ENCODE data around the gene IER2. TPM values are rescaled to one million over a fixed set of nuclear protein-coding genes. Genes with fewer than 3 reads are reported as not detected.

The IER2 gene
- total and polyA plus RNA-seq, 9 of the 15 experiments (the other 6 are each of a cell fraction or from before 2014, with no cell fraction given): 4.5 to 205 (median 23.7) TPM

DNA sequence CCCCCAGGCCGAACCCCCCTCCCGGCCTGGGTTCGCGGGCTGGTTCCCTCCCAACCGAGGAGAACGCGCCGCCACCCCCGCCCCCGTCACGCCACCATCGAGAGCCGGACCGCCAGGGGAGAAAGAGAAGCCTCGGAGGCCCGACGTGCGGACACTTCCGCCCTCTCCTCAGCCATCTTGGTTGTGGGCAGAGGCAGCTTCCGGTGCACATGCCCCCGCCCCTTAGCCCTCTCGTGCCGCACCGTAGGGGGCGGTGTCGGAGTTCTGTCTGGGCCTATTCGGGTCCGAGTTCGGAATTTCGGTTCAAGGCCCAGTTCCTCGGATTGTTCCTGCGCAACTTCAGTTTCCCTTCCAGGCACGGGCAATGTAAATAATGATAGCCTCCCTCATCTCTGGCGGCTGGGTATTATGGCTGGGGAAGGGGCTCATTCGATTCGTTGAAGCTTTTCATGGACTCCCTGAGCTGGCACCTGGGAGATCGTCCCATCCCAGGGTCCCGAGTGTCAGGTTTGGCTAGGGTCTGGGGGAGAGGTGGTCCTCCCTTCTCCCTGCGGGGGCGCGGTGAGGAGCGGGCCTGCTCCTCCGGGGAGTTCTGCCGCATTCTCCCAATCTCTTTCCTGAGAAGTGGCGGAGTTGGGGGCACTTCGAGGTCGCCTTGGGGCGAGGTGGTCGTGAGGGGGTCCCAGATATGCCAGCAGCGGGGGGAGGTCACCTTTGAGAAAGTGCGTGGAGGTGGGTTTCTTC is at the start of gene IER2, which contains the start of gene STX10 (continued):
- TF ChIP-seq, protein P1, sequence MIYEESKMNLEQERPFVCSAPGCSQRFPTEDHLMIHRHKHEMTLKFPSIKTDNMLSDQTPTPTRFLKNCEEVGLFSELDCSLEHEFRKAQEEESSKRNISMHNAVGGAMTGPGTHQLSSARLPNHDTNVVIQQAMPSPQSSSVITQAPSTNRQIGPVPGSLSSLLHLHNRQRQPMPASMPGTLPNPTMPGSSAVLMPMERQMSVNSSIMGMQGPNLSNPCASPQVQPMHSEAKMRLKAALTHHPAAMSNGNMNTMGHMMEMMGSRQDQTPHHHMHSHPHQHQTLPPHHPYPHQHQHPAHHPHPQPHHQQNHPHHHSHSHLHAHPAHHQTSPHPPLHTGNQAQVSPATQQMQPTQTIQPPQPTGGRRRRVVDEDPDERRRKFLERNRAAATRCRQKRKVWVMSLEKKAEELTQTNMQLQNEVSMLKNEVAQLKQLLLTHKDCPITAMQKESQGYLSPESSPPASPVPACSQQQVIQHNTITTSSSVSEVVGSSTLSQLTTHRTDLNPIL (CRISPR knock-in tag; IDR thresholded peaks at IDR 0.05): no peak
- TF ChIP-seq NCOA4 (IDR thresholded peaks at IDR 0.05; ENCODE audit: partially characterized antibody) (no peak), CBFA2T3 (IDR thresholded peaks at IDR 0.05) (no peak), THRAP3 (IDR thresholded peaks at IDR 0.05; ENCODE audit: borderline replicate concordance) (0 out of 2 replicates have a peak, but pooled peaks have one; percentile 38), ZNF561 (CRISPR knock-in tag; conservative IDR thresholded peaks at IDR 0.05) (no peak), ZBTB17 (CRISPR knock-in tag; IDR thresholded peaks at IDR 0.05) (peak; percentile 93), ZBTB8A (IDR thresholded peaks at IDR 0.05; ENCODE audit: partially characterized antibody) (no peak), FOSL1 (tag; conservative IDR thresholded peaks at IDR 0.05) (peak; percentile 46), NR1H2 (CRISPR knock-in tag; IDR thresholded peaks at IDR 0.05) (no peak), REST (IDR thresholded peaks at IDR 0.05; ENCODE audit: borderline replicate concordance) (peak; percentile 41; the same call in 1 of the 2 replicates), REST (CRISPR knock-in tag; IDR thresholded peaks at IDR 0.05; ENCODE audit: low read depth) (0 out of 2 replicates have a peak, but pooled peaks have one; percentile 26), HSF4 (CRISPR knock-in tag; IDR thresholded peaks at IDR 0.05; ENCODE audit: borderline replicate concordance) (no peak), ZNF408 (CRISPR knock-in tag; IDR thresholded peaks at IDR 0.05; ENCODE audit: low read depth) (no peak), ZNF12 (CRISPR knock-in tag; IDR thresholded peaks at IDR 0.05) (no peak; the same call in 1 of the 2 replicates), ZNF316 (IDR thresholded peaks at IDR 0.05) (no peak), ZNF23 (CRISPR knock-in tag; IDR thresholded peaks at IDR 0.05) (no peak), SIRT6 (IDR thresholded peaks at IDR 0.05; ENCODE audit: low read depth, low read length) (no peak)
- TF ChIP-seq, protein P2, sequence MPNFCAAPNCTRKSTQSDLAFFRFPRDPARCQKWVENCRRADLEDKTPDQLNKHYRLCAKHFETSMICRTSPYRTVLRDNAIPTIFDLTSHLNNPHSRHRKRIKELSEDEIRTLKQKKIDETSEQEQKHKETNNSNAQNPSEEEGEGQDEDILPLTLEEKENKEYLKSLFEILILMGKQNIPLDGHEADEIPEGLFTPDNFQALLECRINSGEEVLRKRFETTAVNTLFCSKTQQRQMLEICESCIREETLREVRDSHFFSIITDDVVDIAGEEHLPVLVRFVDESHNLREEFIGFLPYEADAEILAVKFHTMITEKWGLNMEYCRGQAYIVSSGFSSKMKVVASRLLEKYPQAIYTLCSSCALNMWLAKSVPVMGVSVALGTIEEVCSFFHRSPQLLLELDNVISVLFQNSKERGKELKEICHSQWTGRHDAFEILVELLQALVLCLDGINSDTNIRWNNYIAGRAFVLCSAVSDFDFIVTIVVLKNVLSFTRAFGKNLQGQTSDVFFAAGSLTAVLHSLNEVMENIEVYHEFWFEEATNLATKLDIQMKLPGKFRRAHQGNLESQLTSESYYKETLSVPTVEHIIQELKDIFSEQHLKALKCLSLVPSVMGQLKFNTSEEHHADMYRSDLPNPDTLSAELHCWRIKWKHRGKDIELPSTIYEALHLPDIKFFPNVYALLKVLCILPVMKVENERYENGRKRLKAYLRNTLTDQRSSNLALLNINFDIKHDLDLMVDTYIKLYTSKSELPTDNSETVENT (CRISPR knock-in tag; IDR thresholded peaks at IDR 0.05): peak; percentile 69; the same call in 1 of the 2 replicates
